Embryonic facial prominence (tissue), 1 donor: Measurements from ENCODE around the gene IRAG1.
"Not testable (repeated sequence)": the region's sequence is repeated elsewhere in the genome, so short reads cannot be mapped to it uniquely, and the experiment has no call there.

Experiments
- DNase-seq: peaks from one replicate; pipeline ENCODE4 v3.0.0-alpha.2; 2016; ENCODE audit errors: extremely low spot score

Gene IRAG1

DNA sequence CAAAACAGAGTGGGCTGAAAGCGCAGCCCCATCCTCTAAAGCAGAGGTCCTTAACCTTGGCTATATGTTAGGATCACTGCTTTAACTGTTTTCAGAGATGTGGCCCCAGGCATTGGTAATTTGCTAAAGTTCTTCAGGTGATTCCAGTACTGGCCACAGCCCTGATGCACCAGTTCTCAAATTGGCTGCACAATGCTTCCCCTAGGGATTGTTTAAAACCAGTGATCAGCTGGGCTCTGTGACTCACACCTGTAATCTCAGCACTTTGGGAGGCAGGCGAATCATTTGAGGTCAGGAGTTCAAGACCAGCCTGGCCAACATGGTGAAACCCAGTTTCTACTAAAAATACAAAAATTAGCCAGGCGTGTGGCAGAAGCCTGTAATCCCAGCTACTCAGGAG is 8.4 kb upstream of the IRAG1 start:
- DNase-seq: no peak

DNA sequence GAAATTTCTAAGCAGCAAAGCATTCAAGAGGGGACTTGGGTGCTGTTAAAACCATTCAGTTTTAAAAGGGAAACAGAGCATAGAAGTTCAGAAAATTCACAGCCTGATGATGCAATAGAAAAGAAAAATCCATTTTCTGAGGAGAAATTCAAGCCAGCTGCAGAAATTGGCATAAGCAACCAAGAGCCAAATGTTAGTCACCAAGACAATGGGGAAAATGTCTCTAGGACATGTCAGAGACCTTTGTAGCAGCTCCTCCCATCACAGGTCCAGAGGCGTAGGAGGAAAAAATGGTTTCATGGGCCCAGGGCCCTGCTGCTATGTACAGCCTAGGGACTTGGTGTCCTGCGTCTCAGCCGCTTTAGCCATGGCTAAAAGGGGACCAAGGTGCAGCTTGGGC is 5.5 kb upstream of the IRAG1 start:
- DNase-seq: no peak

DNA sequence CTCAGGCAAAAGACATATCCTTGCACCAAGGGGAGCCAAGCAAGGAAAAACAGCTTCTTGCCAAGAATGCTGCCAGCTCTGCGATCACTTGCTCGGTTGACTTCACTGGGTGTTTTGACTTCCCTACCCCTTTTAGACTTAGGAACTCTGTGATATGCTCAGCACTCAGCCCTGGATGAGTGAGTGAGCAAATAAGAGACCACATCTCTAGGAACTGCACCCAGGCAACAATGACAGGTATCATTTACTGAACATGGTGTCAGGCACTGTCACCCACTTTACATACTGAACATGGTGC is 3.7 kb upstream of the IRAG1 start:
- no peak for DNase-seq

DNA sequence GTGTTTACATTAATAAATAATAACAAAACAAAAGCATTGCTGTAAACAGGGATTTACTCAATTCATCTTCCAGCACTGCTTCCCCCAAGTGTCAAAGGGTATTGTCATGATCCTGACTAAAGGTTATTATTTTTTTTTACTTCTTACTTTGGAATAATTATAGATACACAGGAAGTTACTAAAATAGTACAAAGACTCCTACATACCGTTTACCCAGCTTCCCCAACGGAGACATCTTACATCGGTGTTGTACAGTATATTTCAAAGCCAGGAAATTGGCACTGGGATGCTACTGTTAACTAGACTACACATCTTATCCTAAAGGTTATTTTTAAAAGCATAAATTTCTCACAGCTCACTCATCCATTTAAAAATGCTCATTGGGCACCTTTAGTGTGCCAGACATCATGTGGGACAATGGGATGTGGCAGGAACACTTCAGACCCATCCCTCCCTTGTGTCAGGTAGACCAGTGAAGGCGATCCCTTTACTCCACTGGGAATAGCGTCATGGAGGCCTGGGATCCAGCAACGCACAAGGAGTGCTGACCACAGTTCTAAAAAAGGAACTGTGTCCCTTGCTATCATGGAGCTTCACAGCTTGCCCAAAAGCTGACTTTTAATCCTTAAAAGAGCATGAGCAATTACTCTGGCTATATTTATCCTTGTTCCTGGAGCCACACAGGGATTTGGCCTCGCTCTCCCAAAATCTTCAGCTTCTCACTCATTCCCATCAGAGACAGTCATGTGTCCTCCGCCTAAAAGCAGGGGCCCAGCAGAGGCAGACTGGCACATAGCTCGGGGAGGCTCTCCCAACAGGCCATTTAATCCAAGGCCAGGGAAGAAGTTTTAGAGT is 3.1 kb upstream of the IRAG1 start:
- no peak for DNase-seq

DNA sequence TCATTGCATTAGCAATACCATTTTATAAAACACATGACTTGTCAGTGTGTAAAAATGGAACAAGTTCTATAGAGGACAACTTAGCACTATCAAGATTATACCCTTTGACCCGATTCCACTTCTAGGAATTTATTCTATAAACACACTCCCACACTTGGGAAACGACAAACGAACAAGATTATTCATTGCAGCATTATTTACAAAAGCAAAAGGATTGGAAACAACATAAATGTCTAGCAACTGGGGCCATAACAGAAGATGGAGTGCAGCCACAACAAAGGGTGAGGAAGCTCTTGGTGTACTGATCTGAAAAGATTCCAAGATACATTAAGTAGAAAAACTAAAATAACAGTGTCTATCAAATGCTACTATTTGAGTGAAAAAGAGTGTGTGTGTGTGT is 2.3 kb upstream of the IRAG1 start:
- DNase-seq: no peak

DNA sequence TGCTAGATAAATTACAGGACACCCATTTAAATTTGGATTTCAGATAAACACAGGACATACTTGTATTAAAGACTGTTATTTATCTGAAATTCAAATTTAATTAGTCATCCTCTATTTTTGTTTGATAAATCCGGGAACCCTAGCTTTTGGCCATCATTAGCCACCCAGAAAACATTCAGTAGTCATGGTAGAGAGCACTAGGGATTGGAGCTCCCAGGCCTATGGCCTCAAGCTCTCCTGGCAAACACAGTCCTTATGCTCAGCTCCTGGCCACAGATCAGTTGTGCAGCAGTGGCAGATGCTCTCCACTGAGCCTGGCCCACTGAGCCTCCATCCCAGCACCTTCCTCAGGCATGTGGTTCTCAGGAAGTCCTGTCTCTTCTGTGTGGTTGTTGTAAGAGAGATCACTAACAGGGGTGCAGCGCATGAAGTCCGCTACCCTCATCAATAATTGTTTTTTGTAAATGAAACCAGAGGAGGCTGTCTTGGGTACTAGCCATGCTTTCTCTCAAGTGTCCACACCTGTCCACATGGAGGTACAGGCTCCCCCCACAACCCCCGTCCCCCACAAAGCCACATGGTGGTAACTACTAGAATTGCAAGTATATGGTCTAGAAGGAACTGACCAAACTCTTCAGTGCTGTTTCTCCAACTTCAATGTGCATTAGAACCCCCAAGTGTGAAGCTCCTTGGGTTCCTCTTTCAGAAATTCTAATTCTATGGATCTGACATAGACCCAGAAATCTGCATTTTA is 1.1 kb upstream of the IRAG1 start:
- DNase-seq: no peak

DNA sequence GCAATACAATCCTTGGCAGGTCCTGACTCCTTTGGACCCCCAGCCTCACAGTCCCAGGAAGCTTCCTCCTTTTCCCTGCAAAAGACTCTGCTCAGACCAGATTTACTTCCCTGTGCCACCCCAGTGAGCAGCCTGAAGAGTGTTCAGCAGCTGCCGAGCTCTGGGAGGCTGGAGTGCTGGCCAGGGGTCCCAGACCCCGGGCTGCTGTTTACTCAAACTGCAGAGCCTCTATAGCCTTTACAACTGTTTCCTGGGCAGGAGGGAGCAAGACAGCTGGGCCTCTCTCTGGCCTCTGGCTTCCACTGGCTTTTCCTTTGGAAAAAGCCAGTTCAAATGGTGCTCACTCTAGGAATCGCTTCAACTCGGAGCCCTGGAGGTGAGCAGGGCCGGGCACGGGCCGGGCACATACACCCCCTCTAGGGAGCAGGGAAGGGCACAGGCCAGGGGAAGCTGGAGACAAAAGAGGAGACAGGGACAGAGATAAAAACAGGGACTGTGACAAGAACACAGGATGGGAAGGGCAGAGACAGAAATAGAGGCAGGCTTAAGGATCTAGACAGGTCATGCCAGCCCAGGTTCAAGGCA is 932 bp downstream of the IRAG1 start:
- no peak for DNase-seq

DNA sequence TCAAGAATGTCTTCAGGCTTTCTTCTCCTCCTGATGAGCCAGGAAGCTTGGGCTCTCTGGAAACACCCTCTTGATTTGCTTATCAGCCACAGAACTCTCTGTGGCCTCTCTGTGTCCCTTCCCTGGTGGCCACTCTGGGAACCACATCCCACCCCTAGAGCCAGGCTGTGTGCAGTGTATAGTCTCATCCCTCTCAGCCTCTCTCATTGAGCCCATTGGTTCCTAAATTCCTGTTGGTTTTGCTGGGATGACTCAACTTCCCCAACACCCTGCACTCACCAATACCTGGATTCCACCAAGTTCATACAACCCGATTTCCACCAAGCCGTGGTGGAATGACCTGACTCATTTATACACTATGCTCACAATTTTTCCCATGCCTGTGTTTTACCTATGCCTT is 5.2 kb downstream of the IRAG1 start:
- DNase-seq: no peak

DNA sequence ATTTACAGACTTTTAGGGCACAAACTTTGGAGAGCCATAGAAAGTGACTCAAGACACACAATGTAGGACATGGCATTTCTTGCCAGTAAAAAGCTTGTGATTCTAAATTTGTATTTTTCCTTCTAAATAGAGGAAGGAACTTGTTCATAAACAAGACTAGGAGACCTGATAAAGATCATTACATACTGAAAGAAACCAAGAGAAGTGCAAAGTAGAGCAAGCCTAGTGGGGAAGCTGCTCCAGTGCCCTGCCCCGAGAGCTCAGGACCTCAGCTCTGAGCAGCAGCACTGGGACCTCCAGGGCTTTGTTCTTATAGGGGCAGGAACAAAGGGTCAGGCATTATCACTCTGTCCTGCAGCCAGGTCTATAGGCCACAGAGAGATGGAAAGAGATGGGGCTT is 7.2 kb downstream of the IRAG1 start:
- no peak for DNase-seq

DNA sequence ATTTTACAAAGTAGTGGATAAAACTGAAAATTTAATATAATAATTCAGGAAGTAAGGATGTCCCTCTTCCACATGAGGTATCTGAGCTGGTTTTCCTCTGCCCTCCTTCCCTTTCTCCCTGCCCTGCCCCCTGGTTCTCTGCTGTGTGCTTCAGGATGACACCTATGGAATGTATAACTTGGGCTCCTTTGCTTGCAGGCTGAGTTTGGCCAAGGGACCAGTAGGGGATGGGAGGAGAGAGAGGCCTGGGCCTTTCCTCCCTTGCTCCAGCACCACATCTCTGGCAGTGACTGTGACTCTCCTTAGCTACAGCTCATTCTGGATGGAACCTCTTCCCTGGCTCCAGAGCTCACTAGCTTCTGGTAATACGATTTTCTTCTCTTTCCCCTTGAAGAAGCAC is 10.1 kb downstream of the IRAG1 start:
- no peak for DNase-seq

DNA sequence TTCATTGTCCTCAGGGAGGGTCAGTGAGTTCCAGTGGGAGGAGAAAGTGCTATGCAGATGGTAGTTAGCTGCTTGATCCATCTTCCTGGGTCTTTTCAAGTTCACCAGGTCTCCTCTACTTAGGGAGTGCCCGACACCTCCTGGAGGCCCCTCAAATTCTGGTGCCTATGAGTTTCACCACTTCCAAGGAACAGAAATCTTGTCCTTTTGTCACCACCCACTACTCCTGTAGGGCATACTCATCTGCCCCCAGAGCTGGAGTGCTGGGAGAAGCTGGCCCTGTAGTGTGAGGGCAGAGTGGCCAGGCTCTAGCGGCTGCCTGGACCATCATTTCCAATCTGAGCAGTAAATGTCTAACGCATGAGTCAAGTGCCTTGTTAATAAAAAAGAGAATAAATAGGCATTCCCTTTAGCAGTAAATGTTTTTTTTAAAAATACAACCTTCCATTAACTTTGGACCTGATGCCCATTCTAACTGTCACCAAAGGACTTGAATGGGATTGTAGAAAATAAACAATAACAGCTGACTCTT is 12.5 kb downstream of the IRAG1 start:
- DNase-seq: no peak

DNA sequence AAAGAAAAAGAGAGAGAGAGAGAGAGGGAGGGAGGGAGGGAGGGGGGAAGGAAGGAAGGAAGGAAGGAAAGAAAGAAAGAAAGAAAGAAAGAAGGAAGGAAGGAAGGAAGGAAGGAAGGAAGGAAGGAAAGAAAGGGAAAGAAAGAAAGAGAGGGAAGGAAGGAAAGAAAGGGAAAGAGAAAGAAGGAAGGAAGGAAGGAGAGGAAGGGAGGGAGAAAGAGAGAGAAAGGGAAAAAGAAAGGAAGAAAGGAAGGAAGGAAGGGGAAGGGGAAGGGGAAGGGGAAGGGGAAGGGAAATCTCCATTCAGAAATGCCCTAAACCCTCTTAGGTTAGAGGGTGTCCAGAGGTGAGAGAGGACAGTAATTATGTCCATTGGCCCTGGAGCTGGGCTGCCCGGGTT is 13.3 kb downstream of the IRAG1 start:
- not testable (repeated sequence) for DNase-seq

DNA sequence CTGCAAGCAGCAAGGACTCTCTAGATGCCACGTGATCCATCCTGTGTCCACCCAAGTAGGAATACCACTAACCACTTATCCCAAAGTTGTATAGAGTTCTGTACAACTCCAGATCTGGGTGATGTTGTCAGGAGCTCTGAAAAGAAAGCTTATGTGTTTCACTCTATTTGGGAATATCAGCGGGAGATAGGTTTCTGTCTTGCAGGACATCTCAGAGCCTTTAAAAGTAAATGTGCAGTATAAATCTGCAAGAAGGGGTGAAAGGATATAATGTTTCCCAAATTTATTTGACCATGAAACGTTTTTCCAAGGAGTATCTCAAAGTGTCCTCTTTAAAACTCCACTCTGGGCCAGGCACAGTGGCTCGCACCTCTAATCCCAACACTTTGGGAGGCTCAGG is 13.9 kb downstream of the IRAG1 start:
- DNase-seq: no peak

DNA sequence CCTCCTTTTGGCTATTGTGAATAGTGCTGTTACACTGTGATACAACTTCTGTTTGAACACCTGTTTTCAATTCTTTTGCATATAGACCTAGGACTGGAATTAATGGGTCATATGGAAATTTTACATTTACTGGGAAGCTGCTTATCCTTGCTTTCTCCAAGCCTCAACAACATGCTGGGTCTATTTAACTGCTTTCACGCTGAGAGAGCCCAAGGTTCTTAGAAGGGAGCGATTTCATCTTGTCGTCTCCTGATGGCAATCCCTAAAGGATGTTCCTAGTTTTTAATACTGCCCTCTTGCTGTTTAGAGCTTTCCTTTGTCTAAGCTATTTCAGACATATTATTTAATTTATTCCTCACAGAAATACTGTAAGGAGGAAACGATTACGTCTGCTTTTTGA is 15.5 kb downstream of the IRAG1 start:
- peak; percentile 86 for DNase-seq

DNA sequence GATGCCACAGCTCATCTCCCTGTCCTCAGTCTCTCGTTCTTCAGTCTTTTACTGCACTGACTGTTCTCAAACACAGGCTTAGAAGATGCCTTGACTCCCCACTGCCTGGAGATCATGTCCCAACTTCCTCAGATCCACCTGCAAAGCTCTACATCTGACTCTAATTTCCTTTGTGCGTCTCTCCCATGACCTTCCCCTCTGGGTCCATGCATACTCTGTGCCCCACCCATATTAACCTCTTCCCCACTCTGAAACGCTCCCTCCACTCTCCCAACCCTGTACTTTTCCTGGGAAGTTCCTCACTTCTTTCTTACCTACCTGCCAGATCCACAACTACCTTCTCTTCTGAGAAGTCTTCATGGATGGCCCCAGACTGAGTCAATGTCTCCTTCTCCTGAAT is 16.6 kb downstream of the IRAG1 start:
- no peak for DNase-seq

DNA sequence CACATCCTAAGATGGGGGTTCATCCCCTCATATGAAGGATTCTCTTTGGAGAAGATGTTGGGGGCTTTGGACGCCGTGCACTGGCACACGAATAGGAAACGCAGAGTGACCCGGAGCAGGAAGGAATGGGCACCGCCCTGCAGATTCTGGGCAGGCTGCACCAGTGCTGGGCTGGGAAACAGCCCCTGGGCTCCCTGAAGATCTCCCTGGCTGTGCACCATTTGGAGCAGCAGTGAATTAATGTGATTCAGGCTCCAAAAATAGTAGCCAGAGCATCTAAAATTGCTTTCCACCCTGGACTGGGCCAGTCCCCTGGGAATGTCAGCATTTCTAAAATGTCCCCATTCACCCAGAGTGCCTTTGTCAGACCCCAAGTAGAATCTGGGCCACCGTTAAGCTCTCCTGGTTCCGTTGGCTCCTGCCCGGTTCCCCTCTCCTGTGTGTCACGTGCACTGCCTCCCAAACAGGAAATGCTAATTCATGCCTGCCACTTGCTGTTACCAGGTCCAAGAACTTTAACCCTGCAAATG is 18.6 kb downstream of the IRAG1 start:
- no peak for DNase-seq

DNA sequence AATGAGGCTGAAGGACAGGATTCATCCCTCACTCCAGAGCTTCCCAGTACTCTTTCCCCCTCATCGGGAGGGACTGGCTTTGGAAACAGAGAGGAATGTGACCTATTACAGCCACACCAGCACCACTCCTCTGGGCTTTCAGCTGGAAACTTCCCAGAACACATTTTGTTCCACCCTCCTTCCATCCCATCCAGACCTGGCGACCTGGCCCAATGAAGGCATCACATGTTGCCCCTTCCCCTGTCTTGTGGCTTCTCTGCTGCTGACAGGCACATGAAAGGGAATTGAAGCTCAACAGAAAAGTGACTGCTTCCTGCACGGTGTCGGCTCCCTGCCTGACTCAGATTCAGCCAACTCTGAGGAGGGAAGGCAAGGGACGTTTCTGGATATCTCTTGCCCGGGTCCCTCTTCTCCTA is 19.1 kb downstream of the IRAG1 start:
- no peak for DNase-seq

DNA sequence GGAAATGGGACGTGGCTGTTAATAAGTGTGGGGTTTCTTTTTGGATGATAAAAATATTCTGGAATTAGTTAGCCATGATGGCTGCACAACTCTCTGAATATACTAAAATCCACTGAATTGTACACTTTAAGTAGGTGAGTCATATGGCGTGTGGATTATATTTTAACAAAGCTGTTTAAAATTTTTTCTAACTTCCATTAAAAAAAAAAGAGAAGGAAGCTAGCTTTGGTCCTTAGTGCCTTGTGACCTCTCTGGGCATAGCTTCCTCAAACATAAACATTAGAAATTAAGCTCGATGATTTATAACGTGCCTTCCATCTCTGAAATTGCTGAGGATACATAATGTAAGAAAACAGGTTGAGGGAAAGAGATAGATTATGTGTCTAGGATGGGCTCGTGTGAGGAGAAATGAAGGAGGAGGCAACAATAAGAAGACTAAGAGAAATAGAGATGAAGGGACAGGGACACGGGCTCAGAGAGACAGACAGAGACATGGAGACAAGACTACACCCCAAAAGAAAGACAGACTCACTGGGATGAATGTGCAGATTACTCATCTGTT is 20.0 kb downstream of the IRAG1 start:
- no peak for DNase-seq

DNA sequence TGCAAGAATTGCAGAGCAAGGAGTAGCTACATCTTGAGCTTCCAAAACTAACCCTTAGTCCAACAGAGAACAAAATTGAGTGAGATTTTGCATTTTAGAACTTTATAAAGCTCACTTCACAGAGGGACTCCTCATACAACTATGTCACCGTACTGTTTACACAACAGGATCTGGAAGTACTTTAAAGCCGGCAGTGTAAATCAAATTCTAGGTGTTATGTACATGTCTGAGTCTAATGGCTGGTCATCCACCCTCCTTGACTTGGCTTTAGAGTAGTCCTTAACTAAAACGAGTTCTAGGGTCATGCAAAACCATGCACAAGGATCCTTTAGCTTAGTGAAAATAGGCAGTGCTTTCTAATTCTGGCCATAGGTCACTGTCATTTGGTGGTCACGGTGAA is 23.5 kb downstream of the IRAG1 start:
- DNase-seq: no peak

DNA sequence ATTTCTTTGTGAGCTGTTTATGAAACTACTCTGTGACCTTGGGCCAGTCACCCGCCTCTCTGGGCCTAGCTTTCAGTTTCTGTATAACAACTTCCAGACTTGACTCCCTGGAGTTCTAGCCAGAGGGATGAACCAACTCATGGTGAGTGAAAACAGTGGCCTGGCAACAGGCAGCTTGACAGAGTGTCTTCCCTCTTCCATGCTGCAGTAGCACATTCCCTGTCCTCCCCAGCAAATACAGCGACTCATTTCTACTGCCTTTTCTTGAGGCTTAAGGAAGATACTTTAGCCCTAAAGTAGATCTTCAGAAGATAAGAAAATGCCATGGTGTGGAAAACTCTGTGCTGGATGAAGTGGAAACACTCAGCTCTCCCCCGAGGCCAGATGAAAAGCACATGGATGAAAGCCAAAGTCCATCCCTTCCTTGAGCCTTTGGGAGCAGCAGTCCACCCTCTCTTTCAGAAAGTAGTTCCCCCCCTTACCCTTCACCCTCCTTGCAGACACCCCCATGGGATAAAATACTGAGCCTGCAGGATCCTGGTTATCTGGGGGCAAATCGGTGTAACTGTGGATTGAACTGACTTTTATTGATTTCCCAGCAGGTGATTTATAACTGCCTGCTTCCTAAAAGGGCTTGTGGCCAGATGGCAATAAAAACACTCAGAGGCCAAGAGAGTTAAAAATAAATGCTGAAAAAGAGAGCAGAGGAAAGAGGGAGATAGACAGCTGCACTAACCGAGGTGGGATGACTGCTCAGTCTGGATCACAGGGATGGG is 24.1 kb downstream of the IRAG1 start:
- no peak for DNase-seq

DNA sequence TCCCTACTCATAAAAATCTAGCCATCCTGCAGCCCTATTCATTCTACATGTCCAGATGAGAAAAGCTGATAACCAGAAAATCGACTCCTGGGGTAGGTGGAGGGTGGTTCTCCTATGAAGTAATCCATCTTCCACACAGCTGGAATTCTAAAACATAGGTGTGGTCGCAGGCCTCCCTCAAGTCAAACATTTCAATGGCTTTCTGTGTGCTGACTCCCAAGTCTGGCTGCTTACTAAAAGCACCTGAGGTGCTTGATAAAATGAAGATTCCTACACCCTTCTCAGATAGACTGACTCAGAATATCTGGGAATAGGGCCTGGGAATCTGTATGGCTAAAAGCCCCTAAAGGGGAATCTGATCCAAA is 26.1 kb downstream of the IRAG1 start:
- no peak for DNase-seq
